HepG2 (cell line): ENCODE results near the gene FAM83E. TPM values are rescaled to one million over a fixed set of nuclear protein-coding genes. Genes with fewer than 3 reads are reported as not detected.
A peak's percentile ranks its signal among the peaks of the same experiment; 100 is the strongest.

Experiments
- ARNT2 ChIP-seq: sonication (generic); formaldehyde crosslinking; IDR thresholded peaks from 2 replicates; pipeline ENCODE4 v1.8.0; 2022; ENCODE audit warnings: mild to moderate bottlenecking, low read depth, missing genetic modification reagents, moderate library complexity
- ATM ChIP-seq: fragments of 450-650 bp; IDR thresholded peaks from 2 replicates; pipeline ENCODE4 v1.7.1; 2017; ENCODE audit warnings: mild to moderate bottlenecking, borderline replicate concordance
- BATF2 ChIP-seq: sonication (generic); formaldehyde crosslinking; IDR thresholded peaks from 2 replicates; pipeline ENCODE4 v1.8.0; 2022; ENCODE audit warnings: mild to moderate bottlenecking, missing genetic modification reagents, moderate library complexity
- BORCS8-MEF2B ChIP-seq: sonication (generic); formaldehyde crosslinking; IDR thresholded peaks from 2 replicates; pipeline ENCODE4 v1.8.0; 2022; ENCODE audit warnings: mild to moderate bottlenecking, missing genetic modification reagents
- DRAP1 ChIP-seq: IDR thresholded peaks from 2 replicates; pipeline ENCODE4 v1.6.1; 2016; ENCODE audit warnings: missing genetic modification reagents, missing compliant biosample characterization
- ESRRA ChIP-seq: sonication (generic); formaldehyde crosslinking; IDR thresholded peaks from 2 replicates; pipeline ENCODE4 v1.5.1; 2020; ENCODE audit warnings: mild to moderate bottlenecking, low read depth, missing genetic modification reagents
- FOXA3 ChIP-seq: IDR thresholded peaks from 2 replicates; pipeline ENCODE4 v1.6.1; 2016; ENCODE audit warnings: missing genetic modification reagents, missing compliant biosample characterization
- GRHL1 ChIP-seq: sonication (generic); formaldehyde crosslinking; conservative IDR thresholded peaks from 2 replicates; pipeline ENCODE4 v1.8.0; 2022; ENCODE audit warnings: missing genetic modification reagents
- HMG20A ChIP-seq: IDR thresholded peaks from 2 replicates; pipeline ENCODE4 v1.6.1; 2016; ENCODE audit warnings: borderline replicate concordance
- HOXA5 ChIP-seq: sonication (generic); formaldehyde crosslinking; IDR thresholded peaks from 2 replicates; pipeline ENCODE4 v1.4.0; 2020; ENCODE audit warnings: missing genetic modification reagents
- KDM6A ChIP-seq: IDR thresholded peaks from 2 replicates; pipeline ENCODE4 v1.6.1; 2016; ENCODE audit warnings: low read depth
- ZNF234 ChIP-seq: sonication (generic); formaldehyde crosslinking; conservative IDR thresholded peaks from 2 replicates; pipeline ENCODE4 v1.5.1; 2020; ENCODE audit warnings: mild to moderate bottlenecking, missing genetic modification reagents
- ZNF367 ChIP-seq: sonication (generic); formaldehyde crosslinking; IDR thresholded peaks from 2 replicates; pipeline ENCODE4 v1.4.0; 2020; ENCODE audit warnings: missing genetic modification reagents, borderline replicate concordance
- ZNF607 ChIP-seq: sonication (generic); formaldehyde crosslinking; IDR thresholded peaks from 2 replicates; pipeline ENCODE4 v1.5.1; 2020; ENCODE audit warnings: missing genetic modification reagents, mild to moderate bottlenecking, borderline replicate concordance
- ZNF816 ChIP-seq: sonication (generic); formaldehyde crosslinking; IDR thresholded peaks from 2 replicates; pipeline ENCODE4 v1.8.0; 2022; ENCODE audit warnings: missing genetic modification reagents, mild to moderate bottlenecking, borderline replicate concordance
- ZNF878 ChIP-seq: sonication (generic); formaldehyde crosslinking; IDR thresholded peaks from 2 replicates; pipeline ENCODE4 v1.8.1; 2023; ENCODE audit warnings: mild to moderate bottlenecking, missing genetic modification reagents, moderate library complexity
- polyA plus RNA-seq, 8 experiments: library from polyadenylated mRNA; depleted of rRNA in 3 of 8; stranded (reverse) in 7 of 8; unstranded in 1 of 8; fragments of >200 nt; fragmentation: Illumina TruSeq in 4 of 8; extraction: Trizol in 4 of 8; gene quantifications; 2 replicates each; pipeline versions ENCODE4 v1.2.1 to v1.2.3, GENCODE V29; 2011 to 2016; ENCODE audit warnings: low read depth in 4 of 8, missing spikeins in 1 of 8, mixed read lengths in 1 of 8; ENCODE audit not compliant: insufficient read depth in 1 of 8
- total RNA-seq, 5 experiments: library from RNA; depleted of rRNA; stranded (reverse); fragments of >200 nt; fragmentation: Illumina TruSeq; extraction: Trizol; gene quantifications; 2 replicates each; pipeline ENCODE4 v1.2.3, GENCODE V29; 2016; ENCODE audit warnings: low read depth in 1 of 5
- TF ChIP-seq, protein P1 (sequence below): sonication (generic); formaldehyde crosslinking; IDR thresholded peaks from 2 replicates; pipeline ENCODE4 v1.4.0; 2020; ENCODE audit warnings: missing genetic modification reagents
- TF ChIP-seq, protein P2 (sequence below): sonication (generic); formaldehyde crosslinking; IDR thresholded peaks from 2 replicates; pipeline ENCODE4 v1.4.0; 2020; ENCODE audit warnings: missing genetic modification reagents
- TF ChIP-seq, protein P3 (sequence below): sonication (generic); formaldehyde crosslinking; IDR thresholded peaks from 2 replicates; pipeline ENCODE4 v1.5.0; 2020; ENCODE audit warnings: mild to moderate bottlenecking, missing genetic modification reagents, moderate library complexity
- TF ChIP-seq, protein P4 (sequence below): sonication (generic); formaldehyde crosslinking; IDR thresholded peaks from 2 replicates; pipeline ENCODE4 v1.4.0; 2020; ENCODE audit warnings: missing genetic modification reagents; ENCODE audit errors: not compliant biosample characterization

The FAM83E gene
- total and polyA plus RNA-seq, 2 of the 13 experiments (the other 11 are each of a cell fraction or from before 2014, with no cell fraction given): 0.18 to 0.60 TPM

GRCh38 chr19:48618916-48619691 is 4.2 kb upstream of the FAM83E start, which contains the start of the genes RPL18 and SPHK2 (continued):
- TF ChIP-seq ATM: no peak
- peak; percentile 83; the same call in 1 of the 2 replicates for TF ChIP-seq ARNT2 (CRISPR knock-in tag)
- TF ChIP-seq KDM6A (CRISPR knock-in tag): no peak
- TF ChIP-seq, protein P1, sequence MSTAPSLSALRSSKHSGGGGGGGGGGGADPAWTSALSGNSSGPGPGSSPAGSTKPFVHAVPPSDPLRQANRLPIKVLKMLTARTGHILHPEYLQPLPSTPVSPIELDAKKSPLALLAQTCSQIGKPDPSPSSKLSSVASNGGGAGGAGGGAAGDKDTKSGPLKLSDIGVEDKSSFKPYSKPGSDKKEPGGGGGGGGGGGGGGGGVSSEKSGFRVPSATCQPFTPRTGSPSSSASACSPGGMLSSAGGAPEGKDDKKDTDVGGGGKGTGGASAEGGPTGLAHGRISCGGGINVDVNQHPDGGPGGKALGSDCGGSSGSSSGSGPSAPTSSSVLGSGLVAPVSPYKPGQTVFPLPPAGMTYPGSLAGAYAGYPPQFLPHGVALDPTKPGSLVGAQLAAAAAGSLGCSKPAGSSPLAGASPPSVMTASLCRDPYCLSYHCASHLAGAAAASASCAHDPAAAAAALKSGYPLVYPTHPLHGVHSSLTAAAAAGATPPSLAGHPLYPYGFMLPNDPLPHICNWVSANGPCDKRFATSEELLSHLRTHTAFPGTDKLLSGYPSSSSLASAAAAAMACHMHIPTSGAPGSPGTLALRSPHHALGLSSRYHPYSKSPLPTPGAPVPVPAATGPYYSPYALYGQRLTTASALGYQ (CRISPR knock-in tag): no peak; the same call in 1 of the 2 replicates
- TF ChIP-seq HOXA5 (CRISPR knock-in tag): no peak
- peak; percentile 91; the same call in 1 of the 2 replicates for TF ChIP-seq BATF2 (CRISPR knock-in tag)
- TF ChIP-seq, protein P2, sequence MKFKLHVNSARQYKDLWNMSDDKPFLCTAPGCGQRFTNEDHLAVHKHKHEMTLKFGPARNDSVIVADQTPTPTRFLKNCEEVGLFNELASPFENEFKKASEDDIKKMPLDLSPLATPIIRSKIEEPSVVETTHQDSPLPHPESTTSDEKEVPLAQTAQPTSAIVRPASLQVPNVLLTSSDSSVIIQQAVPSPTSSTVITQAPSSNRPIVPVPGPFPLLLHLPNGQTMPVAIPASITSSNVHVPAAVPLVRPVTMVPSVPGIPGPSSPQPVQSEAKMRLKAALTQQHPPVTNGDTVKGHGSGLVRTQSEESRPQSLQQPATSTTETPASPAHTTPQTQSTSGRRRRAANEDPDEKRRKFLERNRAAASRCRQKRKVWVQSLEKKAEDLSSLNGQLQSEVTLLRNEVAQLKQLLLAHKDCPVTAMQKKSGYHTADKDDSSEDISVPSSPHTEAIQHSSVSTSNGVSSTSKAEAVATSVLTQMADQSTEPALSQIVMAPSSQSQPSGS: peak; percentile 94
- no peak; the same call in 1 of the 2 replicates for TF ChIP-seq ZNF234
- peak; percentile 82 for TF ChIP-seq FOXA3 (CRISPR knock-in tag)
- TF ChIP-seq ESRRA (CRISPR knock-in tag): no peak
- TF ChIP-seq ZNF816: peak; percentile 70; the same call in 1 of the 2 replicates
- TF ChIP-seq DRAP1 (CRISPR knock-in tag): peak; percentile 95
- no peak for TF ChIP-seq GRHL1
- TF ChIP-seq ZNF607 (CRISPR knock-in tag): peak; percentile 56; the same call in 1 of the 2 replicates
- TF ChIP-seq ZNF367: no peak
- TF ChIP-seq, protein P3, sequence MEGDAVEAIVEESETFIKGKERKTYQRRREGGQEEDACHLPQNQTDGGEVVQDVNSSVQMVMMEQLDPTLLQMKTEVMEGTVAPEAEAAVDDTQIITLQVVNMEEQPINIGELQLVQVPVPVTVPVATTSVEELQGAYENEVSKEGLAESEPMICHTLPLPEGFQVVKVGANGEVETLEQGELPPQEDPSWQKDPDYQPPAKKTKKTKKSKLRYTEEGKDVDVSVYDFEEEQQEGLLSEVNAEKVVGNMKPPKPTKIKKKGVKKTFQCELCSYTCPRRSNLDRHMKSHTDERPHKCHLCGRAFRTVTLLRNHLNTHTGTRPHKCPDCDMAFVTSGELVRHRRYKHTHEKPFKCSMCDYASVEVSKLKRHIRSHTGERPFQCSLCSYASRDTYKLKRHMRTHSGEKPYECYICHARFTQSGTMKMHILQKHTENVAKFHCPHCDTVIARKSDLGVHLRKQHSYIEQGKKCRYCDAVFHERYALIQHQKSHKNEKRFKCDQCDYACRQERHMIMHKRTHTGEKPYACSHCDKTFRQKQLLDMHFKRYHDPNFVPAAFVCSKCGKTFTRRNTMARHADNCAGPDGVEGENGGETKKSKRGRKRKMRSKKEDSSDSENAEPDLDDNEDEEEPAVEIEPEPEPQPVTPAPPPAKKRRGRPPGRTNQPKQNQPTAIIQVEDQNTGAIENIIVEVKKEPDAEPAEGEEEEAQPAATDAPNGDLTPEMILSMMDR: peak; percentile 41
- peak; percentile 21; the same call in 1 of the 2 replicates for TF ChIP-seq ZNF878
- TF ChIP-seq HMG20A (CRISPR knock-in tag): peak; percentile 56; the same call in 1 of the 2 replicates
- TF ChIP-seq, protein P4, sequence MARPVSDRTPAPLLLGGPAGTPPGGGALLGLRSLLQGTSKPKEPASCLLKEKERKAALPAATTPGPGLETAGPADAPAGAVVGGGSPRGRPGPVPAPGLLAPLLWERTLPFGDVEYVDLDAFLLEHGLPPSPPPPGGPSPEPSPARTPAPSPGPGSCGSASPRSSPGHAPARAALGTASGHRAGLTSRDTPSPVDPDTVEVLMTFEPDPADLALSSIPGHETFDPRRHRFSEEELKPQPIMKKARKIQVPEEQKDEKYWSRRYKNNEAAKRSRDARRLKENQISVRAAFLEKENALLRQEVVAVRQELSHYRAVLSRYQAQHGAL: no peak
- TF ChIP-seq BORCS8-MEF2B (CRISPR knock-in tag): peak; percentile 52; the same call in 1 of the 2 replicates
